PC-9 (cell line): Measurements from ENCODE around the gene COIL. TPM values are rescaled to one million over a fixed set of nuclear protein-coding genes. Genes with fewer than 3 reads are reported as not detected.

ENCODE experiments used
- BruUV-seq: library from RNA; stranded (reverse); fragments of 400-500 nt; replicated peaks from 2 replicates; lab custom pipeline; 2021; lab: Mats Ljungman, UMichigan
- CTCF ChIA-PET: fragments of 300-600 bp; sonication (Branson Sonifier 250); formaldehyde crosslinking; loops from one replicate; lab custom pipeline; 2022; ENCODE audit warnings: antibody characterized with exemption; lab: Charles Lee
- POLR2A ChIA-PET: fragments of 300-600 bp; sonication (Branson Sonifier 250); formaldehyde crosslinking; loops from one replicate; lab custom pipeline; 2022; ENCODE audit warnings: antibody characterized with exemption; ENCODE audit not compliant: unreplicated experiment; lab: Charles Lee
- DNase-seq, 2 experiments: peaks; one replicate each; pipeline versions ENCODE4 v3.0.0 to v3.0.0-alpha.2; 2015 to 2022; ENCODE audit warnings: mixed read lengths in 1 of 2
- H2AFZ ChIP-seq: fragments of 200-600 bp; sonication (generic); 2 replicates; pipeline ENCODE4 v1.8.1; 2017; ENCODE audit warnings: antibody characterized with exemption
- H3F3A ChIP-seq: fragments of 200-600 bp; sonication (generic); 2 replicates; pipeline ENCODE4 v1.8.1; 2017; ENCODE audit warnings: antibody characterized with exemption, mild to moderate bottlenecking, low read depth; ENCODE audit not compliant: insufficient read depth
- H3K27ac ChIP-seq: fragments of 200-600 bp; sonication (generic); 2 replicates; pipeline ENCODE4 v1.6.1; 2016; ENCODE audit warnings: mixed run types
- H3K27me3 ChIP-seq: fragments of 200-600 bp; sonication (generic); 2 replicates; pipeline ENCODE4 v1.6.1; 2016; ENCODE audit warnings: low read depth, mixed run types; ENCODE audit not compliant: insufficient read depth
- H3K36me3 ChIP-seq: fragments of 200-600 bp; sonication (generic); 2 replicates; pipeline ENCODE4 v1.6.1; 2016; ENCODE audit warnings: low read depth, mixed run types
- H3K4me1 ChIP-seq: fragments of 200-600 bp; sonication (generic); replicated peaks from 2 replicates; pipeline ENCODE4 v1.6.1; 2016; ENCODE audit warnings: mixed run types; ENCODE audit not compliant: insufficient read depth
- H3K4me2 ChIP-seq: fragments of 200-600 bp; sonication (generic); 2 replicates; pipeline ENCODE4 v1.6.1; 2017; ENCODE audit warnings: mixed run types
- H3K4me3 ChIP-seq: fragments of 200-600 bp; sonication (generic); 2 replicates; pipeline ENCODE4 v1.6.1; 2016; ENCODE audit warnings: mixed run types
- H3K79me2 ChIP-seq: fragments of 200-600 bp; sonication (generic); 2 replicates; pipeline ENCODE4 v1.6.1; 2017; ENCODE audit warnings: low read depth, mixed run types
- H3K9me2 ChIP-seq: fragments of 200-600 bp; sonication (generic); 2 replicates; pipeline ENCODE4 v1.8.1; 2017; ENCODE audit warnings: mild to moderate bottlenecking; ENCODE audit not compliant: insufficient read depth
- H3K9me3 ChIP-seq: fragments of 200-600 bp; sonication (generic); 2 replicates; pipeline ENCODE4 v1.8.1; 2016; ENCODE audit warnings: low read depth; ENCODE audit not compliant: insufficient read depth
- H4K20me1 ChIP-seq: fragments of 200-600 bp; sonication (generic); 2 replicates; pipeline ENCODE4 v1.8.1; 2017; ENCODE audit not compliant: insufficient read depth
- EZH2 ChIP-seq: fragments of 200-600 bp; sonication (generic); IDR thresholded peaks from 2 replicates; pipeline ENCODE4 v1.8.0; 2017; ENCODE audit warnings: antibody characterized with exemption, low read depth
- intact Hi-C: fragments of 100-400 bp; cut with micrococcal nuclease; formaldehyde crosslinking; loops from one replicate; pipeline ENCODE4 v1.10.0; 2022; ENCODE audit not compliant: unreplicated experiment
- total RNA-seq: library from RNA; stranded (reverse); gene quantifications from 2 replicates; pipeline ENCODE4 v1.2.3, GENCODE V29; 2021
- TF ChIP-seq, protein P1 (sequence below): fragments of 200-600 bp; sonication (generic); conservative IDR thresholded peaks from 2 replicates; pipeline ENCODE4 v1.6.1; 2017; ENCODE audit warnings: mixed run types, antibody characterized with exemption, mild to moderate bottlenecking, moderate library complexity

The COIL gene
- total RNA-seq, 1 experiment from 2014 or later, result 19.0 TPM

DNA sequence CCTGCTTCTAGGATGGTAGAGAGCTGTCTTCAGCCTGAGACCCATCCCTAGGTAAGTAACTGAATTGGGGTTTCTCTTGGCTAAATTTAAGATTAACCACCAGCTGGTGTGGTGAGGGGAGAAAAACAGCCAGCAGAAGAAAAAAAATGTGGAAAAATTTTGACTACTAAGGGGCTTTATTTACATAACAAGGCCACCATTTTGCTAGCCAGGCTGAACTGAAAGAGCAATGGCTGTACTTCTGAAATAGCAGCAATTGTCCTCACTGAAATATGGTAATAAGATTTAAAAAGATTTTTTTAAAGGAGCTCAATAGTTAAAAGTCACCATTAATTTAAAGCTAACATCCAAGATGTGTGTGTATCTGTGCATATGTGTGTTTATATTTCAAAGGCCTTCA is 34.6 kb downstream of the COIL start:
- Histone ChIP-seq H4K20me1 (no peaks in the 10 kb centered on the region), H3F3A (no peaks in the 10 kb centered on the region), H2AFZ (no peak overlapping the region), H3K9me3 (peaks cover 27% of the 10 kb centered on the region), H3K4me1 (no peaks in the 10 kb centered on the region), H3K27me3 (no peaks in the 10 kb centered on the region), H3K36me3 (no peaks in the 10 kb centered on the region), H3K4me3 (no peak overlapping the region), H3K79me2 (no peaks in the 10 kb centered on the region), H3K9me2 (no peaks in the 10 kb centered on the region), H3K4me2 (no peak overlapping the region), H3K27ac (no peak overlapping the region)
- TF ChIP-seq, protein P1, sequence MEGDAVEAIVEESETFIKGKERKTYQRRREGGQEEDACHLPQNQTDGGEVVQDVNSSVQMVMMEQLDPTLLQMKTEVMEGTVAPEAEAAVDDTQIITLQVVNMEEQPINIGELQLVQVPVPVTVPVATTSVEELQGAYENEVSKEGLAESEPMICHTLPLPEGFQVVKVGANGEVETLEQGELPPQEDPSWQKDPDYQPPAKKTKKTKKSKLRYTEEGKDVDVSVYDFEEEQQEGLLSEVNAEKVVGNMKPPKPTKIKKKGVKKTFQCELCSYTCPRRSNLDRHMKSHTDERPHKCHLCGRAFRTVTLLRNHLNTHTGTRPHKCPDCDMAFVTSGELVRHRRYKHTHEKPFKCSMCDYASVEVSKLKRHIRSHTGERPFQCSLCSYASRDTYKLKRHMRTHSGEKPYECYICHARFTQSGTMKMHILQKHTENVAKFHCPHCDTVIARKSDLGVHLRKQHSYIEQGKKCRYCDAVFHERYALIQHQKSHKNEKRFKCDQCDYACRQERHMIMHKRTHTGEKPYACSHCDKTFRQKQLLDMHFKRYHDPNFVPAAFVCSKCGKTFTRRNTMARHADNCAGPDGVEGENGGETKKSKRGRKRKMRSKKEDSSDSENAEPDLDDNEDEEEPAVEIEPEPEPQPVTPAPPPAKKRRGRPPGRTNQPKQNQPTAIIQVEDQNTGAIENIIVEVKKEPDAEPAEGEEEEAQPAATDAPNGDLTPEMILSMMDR, result no peak
- no peak for TF ChIP-seq EZH2
- intact Hi-C loops, result no loop called here
- POLR2A ChIA-PET, result no interaction called here
- CTCF ChIA-PET, result no interaction called here
- no peak for DNase-seq
- BruUV-seq, result no TSS peak

GRCh38 chr17:56925088-56925487 is 35.8 kb downstream of the COIL start:
- intact Hi-C loops, result no loop called here
- Histone ChIP-seq H3K79me2 (no peaks in the 10 kb centered on the region), H3K9me2 (no peaks in the 10 kb centered on the region), H3K27ac (no peak overlapping the region), H3K27me3 (no peaks in the 10 kb centered on the region), H4K20me1 (no peaks in the 10 kb centered on the region), H3F3A (peaks cover 2% of the 10 kb centered on the region; the same call in 1 of the 2 replicates), H3K4me3 (no peak overlapping the region), H3K36me3 (no peaks in the 10 kb centered on the region), H3K4me2 (no peak overlapping the region), H3K9me3 (peaks cover 18% of the 10 kb centered on the region), H3K4me1 (no peaks in the 10 kb centered on the region), H2AFZ (no peak overlapping the region)
- no peak for DNase-seq
- no TSS peak for BruUV-seq
- ChIA-PET CTCF (no interaction called here), POLR2A (no interaction called here)
- TF ChIP-seq, protein P1, result no peak
- TF ChIP-seq EZH2, result no peak

DNA sequence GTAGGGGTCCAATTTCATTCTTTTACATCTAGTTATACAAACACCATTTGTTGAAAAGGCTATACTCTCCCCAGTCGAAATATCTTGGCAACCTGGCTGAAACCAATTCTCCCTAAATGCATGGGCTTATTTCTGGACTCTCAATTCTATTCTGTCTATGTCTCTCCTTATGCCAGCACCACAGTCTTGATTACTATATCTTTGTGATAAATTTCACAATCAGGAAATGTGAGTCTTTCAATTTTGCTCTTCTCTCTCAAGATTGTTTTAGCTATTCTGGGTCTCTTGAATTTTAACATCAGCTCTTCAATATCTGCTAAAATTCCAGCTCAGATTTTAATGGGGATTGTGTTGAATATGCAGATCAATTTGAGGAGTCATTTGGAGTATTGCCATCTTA is 41.1 kb downstream of the COIL start:
- CTCF ChIA-PET, result no interaction called here
- Histone ChIP-seq H3K27me3 (no peaks in the 10 kb centered on the region), H2AFZ (no peak overlapping the region), H3K4me2 (no peak overlapping the region), H3K27ac (peak overlapping the region; percentile 50; the same call in 1 of the 2 replicates), H3K4me1 (peaks cover 29% of the 10 kb centered on the region), H3K36me3 (0 out of 2 replicates have a peak, but pooled peaks cover 4% of the 10 kb centered on the region), H3K9me2 (no peaks in the 10 kb centered on the region), H3K4me3 (no peak overlapping the region), H3K9me3 (peaks cover 13% of the 10 kb centered on the region; the same call in 1 of the 2 replicates), H3K79me2 (peaks cover 3% of the 10 kb centered on the region), H4K20me1 (no peaks in the 10 kb centered on the region), H3F3A (peaks cover 37% of the 10 kb centered on the region)
- DNase-seq, result peak in 1 of 2 experiments; percentile 21
- TF ChIP-seq EZH2, result no peak
- TF ChIP-seq, protein P1, result no peak
- intact Hi-C loops, result no loop called here
- BruUV-seq, result no TSS peak
- POLR2A ChIA-PET, result interaction anchor here (0.7 kb wide), 1 partner anchor 21 kb away, joined by 6 read pairs; no protein-coding TSS in a partner anchor
